Measurements from ENCODE around the gene ZBTB32. TPM values are rescaled to one million over a fixed set of nuclear protein-coding genes. Genes with fewer than 3 reads are reported as not detected.
"Not testable (repeated sequence)": the region's sequence is repeated elsewhere in the genome, so short reads cannot be mapped to it uniquely, and the experiment has no call there.

ZBTB32 gene
- polyA plus RNA-seq, 6 donors from 2014 or later: 0.21 to 1.3 (median 0.70) TPM; not detected in 1

GRCh38 chr19:35671818-35672217 is 32.5 kb upstream of the ZBTB32 start:
- H3K9me3 Mint-ChIP-seq: peaks cover 0 to 3% (median 0%) of the 10 kb centered on the region in 7 donors

GRCh38 chr19:35673121-35673804 is 31.1 kb upstream of the ZBTB32 start:
- Mint-ChIP-seq H3K27me3 (peaks cover 22 to 64% (median 58%) of the 10 kb centered on the region in 3 donors), H3K27ac (no peak overlapping the region), H3K4me1 (peaks cover 3 to 10% (median 7%) of the 10 kb centered on the region in 3 donors), H3K36me3 (peaks cover 0 to 6% of the 10 kb centered on the region in 2 donors), H3K9me3 (peaks cover 0 to 4% (median 0%) of the 10 kb centered on the region in 7 donors), H3K4me3 (peak overlapping the region; percentile 61 to 79 (median 73))
- peak; percentile 61 to 67 for ATAC-seq (ENCODE audit: low read depth in 2 of 2)
- DNase-seq: no peak

More at GRCh38 chr19:35671818-35672217, 32.5 kb upstream of the ZBTB32 start:
- DNase-seq: no peak
- Mint-ChIP-seq H3K4me3 (no peak overlapping the region), H3K4me1 (peaks cover 3 to 13% (median 7%) of the 10 kb centered on the region in 3 donors), H3K27me3 (peaks cover 18 to 56% (median 50%) of the 10 kb centered on the region in 3 donors), H3K36me3 (peaks cover 0 to 6% of the 10 kb centered on the region in 2 donors), H3K27ac (no peak overlapping the region)
- no peak for ATAC-seq (ENCODE audit: low read depth in 2 of 2)

DNA sequence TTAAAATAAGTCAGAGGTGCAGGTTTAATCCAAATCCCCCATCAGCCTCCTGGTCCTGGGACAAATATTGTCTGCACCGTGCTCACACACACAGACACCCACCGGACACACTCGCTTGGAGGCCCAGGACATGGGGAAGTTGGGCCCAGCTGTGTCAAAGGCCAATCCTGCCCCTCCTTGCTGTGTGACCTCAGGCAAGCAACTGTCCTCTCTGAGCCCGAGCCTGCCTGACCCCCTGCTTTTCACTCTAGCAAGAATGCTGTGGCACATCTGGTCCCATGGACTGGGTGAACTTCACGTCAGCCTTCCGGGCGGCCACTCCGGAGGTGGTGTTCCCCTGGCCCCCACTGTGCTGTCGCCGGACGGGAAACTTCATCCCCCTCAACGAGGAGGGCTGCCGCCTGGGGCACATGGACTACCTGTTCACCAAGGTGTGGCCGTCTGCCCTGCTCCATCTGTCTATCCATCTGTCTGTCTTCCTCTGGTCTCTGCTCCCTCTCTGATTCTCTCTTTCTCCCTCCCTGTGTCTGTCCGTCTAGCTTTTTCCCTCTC is 28.7 kb upstream of the ZBTB32 start:
- Mint-ChIP-seq H3K9me3 (peaks cover 0 to 4% (median 0%) of the 10 kb centered on the region in 7 donors), H3K4me1 (peaks cover 3 to 7% (median 6%) of the 10 kb centered on the region in 3 donors), H3K27me3 (peaks cover 22 to 57% (median 47%) of the 10 kb centered on the region in 3 donors), H3K27ac (no peak overlapping the region), H3K4me3 (peak overlapping the region in 1 of 8 donors; percentile 78), H3K36me3 (peaks cover 0 to 6% of the 10 kb centered on the region in 2 donors)
- DNase-seq (no peak), ATAC-seq (ENCODE audit: low read depth in 2 of 2) (no peak)

DNA sequence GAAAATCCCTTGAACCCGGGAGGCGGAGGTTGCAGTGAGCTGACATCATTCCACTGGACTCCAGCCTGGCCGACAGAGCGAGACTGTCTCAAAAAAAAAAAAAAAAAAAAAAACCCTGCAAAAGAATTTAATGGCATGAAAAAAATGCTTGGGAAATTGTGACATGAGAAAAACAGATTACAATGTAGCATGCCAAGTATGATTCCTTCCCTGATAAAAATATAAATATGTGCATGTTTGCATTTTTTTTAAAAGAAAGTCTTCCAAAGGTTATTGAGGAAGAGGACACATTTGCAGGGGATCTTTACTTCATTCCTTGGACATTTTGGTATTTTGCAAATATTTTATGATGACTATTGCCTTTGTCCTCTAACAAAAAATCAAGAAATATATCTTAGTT is 14.5 kb upstream of the ZBTB32 start:
- ATAC-seq (ENCODE audit: low read depth in 2 of 2): no peak

DNA sequence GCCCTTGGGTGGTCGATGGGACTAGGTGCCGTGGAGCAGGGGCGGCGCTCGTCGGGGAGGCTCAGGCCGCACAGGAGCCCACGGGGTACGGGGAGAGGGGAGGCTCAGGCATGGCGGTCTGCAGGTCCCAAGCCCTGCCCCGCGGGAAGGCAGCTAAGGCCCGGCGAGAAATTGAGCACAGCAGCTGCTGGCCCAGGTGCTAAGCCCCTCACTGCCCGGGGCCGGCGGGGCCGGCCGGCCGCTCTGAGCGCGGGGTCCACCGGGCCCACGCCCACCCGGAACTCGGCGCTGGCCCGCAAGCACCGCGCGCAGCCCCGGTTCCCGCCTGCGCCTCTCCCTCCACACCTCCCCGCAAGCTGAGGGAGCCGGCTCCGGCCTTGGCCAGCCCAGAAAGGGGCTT is 13.3 kb upstream of the ZBTB32 start:
- not testable (repeated sequence) for H3K27ac Mint-ChIP-seq, H3K36me3 Mint-ChIP-seq, H3K9me3 Mint-ChIP-seq

More for the DNA sequence above, 14.5 kb upstream of the ZBTB32 start:
- H3K27me3 Mint-ChIP-seq: peaks cover 0 to 4% (median 0%) of the 10 kb centered on the region in 3 donors
- no peaks in the 10 kb centered on the region for H3K9me3 Mint-ChIP-seq
- H3K4me1 Mint-ChIP-seq: peaks cover 0 to 6% (median 4%) of the 10 kb centered on the region in 3 donors
- H3K4me3 Mint-ChIP-seq: no peak overlapping the region
- H3K27ac Mint-ChIP-seq: no peak overlapping the region
- no peak for DNase-seq
- H3K36me3 Mint-ChIP-seq: no peaks in the 10 kb centered on the region

GRCh38 chr19:35692010-35692409 is 12.3 kb upstream of the ZBTB32 start:
- no peak overlapping the region for H3K27ac Mint-ChIP-seq
- H3K9me3 Mint-ChIP-seq: no peaks in the 10 kb centered on the region
- H3K36me3 Mint-ChIP-seq: no peaks in the 10 kb centered on the region
- H3K4me3 Mint-ChIP-seq: no peak overlapping the region
- DNase-seq (no peak), ATAC-seq (ENCODE audit: low read depth in 2 of 2) (no peak)
- peaks cover 0 to 6% (median 4%) of the 10 kb centered on the region in 3 donors for H3K4me1 Mint-ChIP-seq
- peaks cover 0 to 4% (median 0%) of the 10 kb centered on the region in 3 donors for H3K27me3 Mint-ChIP-seq

More for the DNA sequence above, 13.3 kb upstream of the ZBTB32 start:
- not testable (repeated sequence) for H3K4me1 Mint-ChIP-seq; H3K4me3 Mint-ChIP-seq; ATAC-seq (ENCODE audit: low read depth in 2 of 2); H3K27me3 Mint-ChIP-seq; DNase-seq

DNA sequence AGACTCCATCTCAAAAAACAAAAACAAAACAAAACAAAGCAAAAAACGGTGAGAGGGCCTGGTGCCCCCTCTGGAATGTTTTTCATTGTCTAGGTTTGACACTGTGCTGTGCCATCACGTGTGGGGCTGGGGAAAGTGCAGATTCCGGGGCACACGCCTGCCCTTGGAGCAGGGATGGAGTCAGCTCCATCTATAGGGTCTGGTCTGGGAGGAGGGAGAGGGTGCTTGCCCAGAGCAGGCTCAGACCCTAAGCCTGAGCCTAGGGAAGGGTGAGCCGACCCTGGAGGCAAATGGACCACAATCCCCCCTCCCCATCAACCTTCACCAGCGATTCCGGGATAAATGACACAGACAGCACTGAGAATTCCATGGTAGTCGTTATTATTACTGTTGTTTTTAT is 10.9 kb upstream of the ZBTB32 start:
- H3K27me3 Mint-ChIP-seq: peaks cover 0 to 4% (median under 1%) of the 10 kb centered on the region in 3 donors
- DNase-seq (no peak), ATAC-seq (ENCODE audit: low read depth in 2 of 2) (peak; percentile 6 to 7)
- H3K4me1 Mint-ChIP-seq: peaks cover 0 to 6% (median 4%) of the 10 kb centered on the region in 3 donors
- no peak overlapping the region for H3K27ac Mint-ChIP-seq
- H3K4me3 Mint-ChIP-seq: no peak overlapping the region
- H3K36me3 Mint-ChIP-seq: no peaks in the 10 kb centered on the region
- no peaks in the 10 kb centered on the region for H3K9me3 Mint-ChIP-seq

- Mint-ChIP-seq H3K9me3 (no peaks in the 10 kb centered on the region), H3K27ac (peak overlapping the region in 1 of 6 donors; percentile 26), H3K36me3 (no peaks in the 10 kb centered on the region), H3K4me3 (peak overlapping the region in 1 of 8 donors; percentile 9), H3K4me1 (peaks cover 0 to 6% (median 4%) of the 10 kb centered on the region in 3 donors), H3K27me3 (peaks cover 0 to 6% (median 4%) of the 10 kb centered on the region in 3 donors)
- DNase-seq: peak; percentile 82
- peak; percentile 100 for ATAC-seq (ENCODE audit: low read depth in 2 of 2)
Measured at GRCh38 chr19:35693835-35694599, 10.3 kb upstream of the ZBTB32 start.

DNA sequence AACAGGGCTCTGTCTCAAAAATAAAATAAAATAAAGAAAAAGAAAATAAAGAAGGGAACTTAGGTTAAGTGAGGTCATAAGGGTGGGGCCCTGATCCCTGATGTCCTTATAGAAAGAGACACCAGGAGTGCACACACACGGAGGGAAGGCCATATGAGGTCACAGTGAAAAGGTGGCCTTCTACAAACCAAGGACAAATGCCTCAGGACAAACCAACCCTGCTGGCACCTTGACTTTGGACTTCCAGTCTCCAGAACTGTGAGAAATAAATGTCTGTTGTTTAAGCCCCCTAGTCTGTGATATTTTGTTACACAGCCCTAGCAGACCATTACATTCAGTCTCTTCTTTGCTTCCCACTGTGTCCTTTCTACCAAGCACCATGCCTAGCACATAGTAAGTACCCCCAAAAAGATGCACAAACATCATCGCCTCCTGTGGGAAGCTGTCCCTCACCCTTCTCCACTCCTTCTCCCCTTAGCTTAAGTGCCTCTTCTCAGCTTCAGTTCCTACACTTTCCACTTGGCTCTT is 8.4 kb upstream of the ZBTB32 start:
- H3K27ac Mint-ChIP-seq: no peak overlapping the region
- peaks cover 0 to 10% (median 4%) of the 10 kb centered on the region in 3 donors for H3K27me3 Mint-ChIP-seq
- peaks cover 0 to 6% (median 4%) of the 10 kb centered on the region in 3 donors for H3K4me1 Mint-ChIP-seq
- no peaks in the 10 kb centered on the region for H3K36me3 Mint-ChIP-seq
- H3K9me3 Mint-ChIP-seq: no peaks in the 10 kb centered on the region
- DNase-seq: no peak
- no peak for ATAC-seq (ENCODE audit: low read depth in 2 of 2)
- no peak overlapping the region for H3K4me3 Mint-ChIP-seq

DNA sequence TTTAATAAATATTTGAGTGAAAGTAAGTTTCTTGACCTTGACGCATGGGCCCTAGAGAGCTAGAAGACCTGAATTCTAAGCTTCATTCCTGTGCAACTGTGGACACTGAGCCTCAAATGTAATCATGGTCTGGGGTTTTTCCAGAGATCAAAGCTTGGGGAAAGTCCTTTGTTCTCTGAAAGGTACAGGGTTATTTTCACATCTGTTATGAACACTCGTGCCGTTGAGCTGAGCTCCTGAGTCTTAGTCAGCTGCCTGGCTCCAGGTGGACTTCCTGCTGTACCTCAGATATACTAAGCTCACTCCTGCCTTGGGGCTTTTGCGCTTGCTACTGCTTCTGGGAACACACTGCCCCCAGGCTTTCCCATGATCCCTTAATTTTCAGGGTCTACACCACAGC is 7.5 kb upstream of the ZBTB32 start:
- H3K4me1 Mint-ChIP-seq: peaks cover 0 to 6% (median 4%) of the 10 kb centered on the region in 3 donors
- no peak overlapping the region for H3K4me3 Mint-ChIP-seq
- DNase-seq (no peak), ATAC-seq (ENCODE audit: low read depth in 2 of 2) (no peak)
- no peaks in the 10 kb centered on the region for H3K9me3 Mint-ChIP-seq
- peaks cover under 1 to 10% (median 4%) of the 10 kb centered on the region in 3 donors for H3K27me3 Mint-ChIP-seq
- no peaks in the 10 kb centered on the region for H3K36me3 Mint-ChIP-seq
- H3K27ac Mint-ChIP-seq: no peak overlapping the region

DNA sequence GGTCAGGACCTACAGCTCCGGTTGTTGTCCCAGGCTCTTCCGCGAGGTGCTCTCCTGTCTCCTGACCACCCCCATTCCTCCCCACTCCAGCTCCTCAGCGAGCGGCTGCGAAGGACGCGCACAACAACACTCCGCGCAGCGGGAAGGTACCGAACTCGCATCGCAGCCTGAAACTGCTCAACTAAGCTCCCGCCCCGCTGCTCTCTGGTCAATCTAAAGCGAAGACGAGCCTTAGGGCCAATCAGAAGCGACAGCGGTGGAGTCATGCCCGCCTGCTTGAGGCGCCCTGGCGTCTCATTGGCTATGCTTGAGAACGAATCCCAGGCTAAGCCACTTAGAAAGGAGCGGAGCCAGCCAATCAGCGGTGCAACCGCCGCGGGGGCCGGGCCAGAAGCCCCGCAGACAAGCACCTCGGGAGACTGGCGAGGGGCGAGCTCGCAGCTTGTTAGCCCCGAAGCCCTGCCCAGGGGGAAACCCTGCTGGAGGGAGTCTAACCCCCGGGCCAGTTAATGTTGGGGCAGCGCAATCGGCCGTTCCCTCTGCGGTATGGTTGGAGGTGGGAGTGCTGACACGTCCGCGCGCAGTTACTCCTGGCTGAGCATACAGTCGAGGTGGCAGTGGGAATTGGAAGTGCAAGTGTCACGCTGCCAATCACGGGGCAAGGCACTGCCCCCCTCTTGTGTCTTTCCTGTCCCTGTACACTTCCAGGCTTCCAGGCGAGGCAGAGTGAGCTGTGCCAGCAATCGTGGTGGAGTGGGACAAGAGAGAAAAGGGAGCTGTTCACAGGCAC is 1.9 kb upstream of the ZBTB32 start:
- H3K27ac Mint-ChIP-seq: peak overlapping the region in 5 of 6 donors; percentile 53 to 91 (median 87)
- H3K4me1 Mint-ChIP-seq: peaks cover 5 to 7% (median 6%) of the 10 kb centered on the region in 3 donors
- ATAC-seq (ENCODE audit: low read depth in 2 of 2) (peak; percentile 98 to 99), DNase-seq (peak; percentile 87)
- peaks cover 0 to 1% (median 0%) of the 10 kb centered on the region in 7 donors for H3K9me3 Mint-ChIP-seq
- no peaks in the 10 kb centered on the region for H3K36me3 Mint-ChIP-seq
- peak overlapping the region; percentile 86 to 100 (median 94) for H3K4me3 Mint-ChIP-seq
- H3K27me3 Mint-ChIP-seq: peaks cover 6 to 16% (median 7%) of the 10 kb centered on the region in 3 donors

DNA sequence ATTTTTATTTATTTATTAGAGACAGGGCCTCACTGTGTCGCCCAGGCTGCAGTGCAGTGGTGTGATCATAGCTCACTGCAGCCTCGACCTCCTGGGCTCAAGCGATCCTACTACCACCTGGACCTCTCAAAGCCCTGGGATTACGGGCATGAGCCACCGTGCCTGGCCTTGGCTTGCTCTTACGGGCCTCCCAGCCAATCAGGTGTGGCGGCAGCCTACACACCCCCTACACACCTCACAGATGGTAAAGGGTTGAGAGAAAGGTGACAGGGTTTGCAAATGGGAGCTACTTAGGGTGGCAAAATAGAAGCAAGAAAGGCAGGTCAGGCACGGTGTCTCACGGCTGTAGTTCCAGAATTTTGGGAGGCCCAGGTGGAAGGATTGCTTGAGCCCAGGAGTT is 1.0 kb upstream of the ZBTB32 start:
- H3K4me1 Mint-ChIP-seq: peaks cover 5 to 7% (median 6%) of the 10 kb centered on the region in 3 donors
- H3K9me3 Mint-ChIP-seq: peaks cover 0 to 1% (median 0%) of the 10 kb centered on the region in 7 donors
- no peaks in the 10 kb centered on the region for H3K36me3 Mint-ChIP-seq
- H3K27me3 Mint-ChIP-seq: peaks cover 6 to 16% (median 7%) of the 10 kb centered on the region in 3 donors
- DNase-seq: no peak
- H3K27ac Mint-ChIP-seq: no peak overlapping the region
- peak overlapping the region in 6 of 8 donors; percentile 12 to 97 (median 89) for H3K4me3 Mint-ChIP-seq
- no peak for ATAC-seq (ENCODE audit: low read depth in 2 of 2)
